Epidermal melanocyte (primary cell): Measurements from ENCODE around the gene HERC4.
A peak's percentile ranks its signal among the peaks of the same experiment; 100 is the strongest.
"Not testable (repeated sequence)": the region's sequence is repeated elsewhere in the genome, so short reads cannot be mapped to it uniquely, and the experiment has no call there.

Experiments used
- DNase-seq: peaks from one replicate; pipeline ENCODE4 v3.0.0; 2011; ENCODE audit warnings: low spot score; ENCODE audit not compliant: insufficient read length

HERC4 gene

DNA sequence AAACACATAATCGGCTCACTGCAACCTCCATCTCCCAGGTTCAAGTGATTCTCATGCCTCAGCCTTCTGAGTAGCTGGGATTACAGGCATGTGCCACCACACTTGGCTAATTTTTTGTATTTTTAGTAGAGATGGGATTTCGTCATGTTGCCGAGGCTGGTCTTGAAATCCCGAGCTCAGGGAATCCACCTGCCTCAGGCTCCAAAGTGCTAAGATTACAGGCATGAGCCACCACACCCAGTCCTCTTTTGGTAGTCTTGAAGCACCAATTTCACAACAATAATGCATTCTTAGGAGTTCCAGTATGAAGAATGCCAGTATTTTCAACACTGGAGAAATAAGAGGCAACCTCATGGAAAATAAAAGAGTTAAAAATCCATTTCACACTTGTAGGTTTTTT lies 109.0 kb downstream of the HERC4 start:
- not testable (repeated sequence) for DNase-seq

DNA sequence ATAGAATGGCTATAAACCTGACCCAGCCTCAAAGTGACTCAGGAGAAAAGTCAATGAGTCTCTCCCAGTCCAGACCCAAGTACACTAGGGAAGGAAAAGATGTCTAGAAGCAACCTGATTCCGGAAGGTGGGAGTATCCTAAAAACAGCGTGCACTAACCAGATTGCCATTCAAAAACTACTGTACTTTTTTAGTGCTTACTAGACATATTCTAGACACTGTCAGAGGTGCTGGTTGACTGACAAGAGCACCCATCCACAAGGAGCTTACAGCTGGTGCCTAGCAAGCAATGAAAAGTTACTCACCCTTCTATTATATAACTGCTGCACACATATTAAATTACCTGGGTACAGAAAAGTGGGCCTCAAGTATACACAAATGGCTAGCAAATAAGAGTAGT lies 109.6 kb downstream of the HERC4 start:
- DNase-seq: no peak

DNA sequence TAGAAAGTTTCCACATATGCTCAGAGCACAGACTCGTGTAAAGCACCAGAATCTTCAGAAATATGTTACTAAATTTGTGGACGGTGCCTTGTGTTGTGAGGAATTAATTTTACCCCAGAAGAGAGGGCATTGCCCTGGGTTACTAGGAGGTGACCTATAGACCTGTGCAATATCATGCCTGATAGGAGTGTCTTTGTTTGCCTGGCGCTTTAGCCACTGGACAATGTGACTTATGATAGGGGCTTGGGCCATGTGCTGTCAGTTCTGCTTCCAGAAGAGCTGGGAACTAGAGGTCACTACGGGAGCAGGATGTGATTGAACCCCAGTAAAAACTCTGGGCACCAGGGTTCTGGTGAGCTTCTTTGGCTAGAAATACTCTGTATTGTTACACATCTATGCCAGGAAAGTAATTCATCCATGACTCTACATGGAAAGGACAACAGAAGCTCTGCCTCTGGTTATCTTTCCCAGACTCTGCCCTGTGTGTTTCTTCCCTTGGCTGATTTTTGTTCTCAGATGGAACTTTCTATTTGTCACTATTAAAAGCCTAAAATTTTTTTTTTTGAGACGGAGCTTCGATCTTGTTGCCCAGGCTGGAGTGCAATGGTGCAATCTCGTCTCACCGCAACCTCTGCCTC lies 115.1 kb downstream of the HERC4 start:
- DNase-seq: no peak

- no peak for DNase-seq
Measured at GRCh38 chr10:67955614-67956013, 119.5 kb downstream of the HERC4 start.

DNA sequence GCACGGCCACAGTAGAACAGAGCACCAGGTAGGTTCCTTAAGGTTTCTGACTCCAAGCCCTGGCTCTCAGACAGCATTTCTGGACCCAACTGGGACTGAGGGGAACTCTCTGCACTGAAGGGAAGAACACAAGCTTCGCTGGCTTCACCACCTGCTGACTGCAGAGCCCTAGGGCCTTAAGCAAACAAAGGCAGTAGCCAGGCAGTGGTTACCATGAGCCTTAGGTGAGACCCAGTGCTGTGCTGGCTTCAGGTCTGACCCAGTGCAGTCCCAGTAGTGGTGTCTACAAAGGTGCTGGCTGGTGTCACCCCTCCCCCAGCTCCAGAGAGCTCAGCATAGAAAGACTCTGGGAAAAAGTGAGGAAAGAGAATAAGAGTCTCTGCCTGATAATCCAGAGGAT lies 131.2 kb downstream of the HERC4 start:
- no peak for DNase-seq

GRCh38 chr10:67936416-67936815 lies 138.7 kb downstream of the HERC4 start:
- no peak for DNase-seq

DNA sequence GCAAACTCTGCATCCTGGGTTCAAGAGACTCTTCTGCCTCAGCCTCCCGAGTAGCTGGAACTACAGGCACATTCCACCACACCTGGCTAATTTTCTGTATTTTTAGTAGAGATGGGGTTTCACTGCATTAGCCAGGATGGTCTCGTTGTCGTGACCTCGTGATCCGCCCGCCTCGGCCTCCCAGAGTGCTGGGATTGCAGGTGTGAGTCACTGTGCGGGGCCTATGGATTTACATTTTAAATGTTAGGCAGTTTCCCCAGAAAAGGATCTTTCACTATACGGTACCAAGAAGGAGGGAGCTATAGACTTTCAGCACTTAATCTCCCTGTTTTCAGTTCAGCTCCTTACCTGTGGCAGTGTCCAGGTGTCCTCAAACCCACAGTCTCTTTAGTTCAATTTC lies 139.9 kb downstream of the HERC4 start:
- no peak for DNase-seq

DNA sequence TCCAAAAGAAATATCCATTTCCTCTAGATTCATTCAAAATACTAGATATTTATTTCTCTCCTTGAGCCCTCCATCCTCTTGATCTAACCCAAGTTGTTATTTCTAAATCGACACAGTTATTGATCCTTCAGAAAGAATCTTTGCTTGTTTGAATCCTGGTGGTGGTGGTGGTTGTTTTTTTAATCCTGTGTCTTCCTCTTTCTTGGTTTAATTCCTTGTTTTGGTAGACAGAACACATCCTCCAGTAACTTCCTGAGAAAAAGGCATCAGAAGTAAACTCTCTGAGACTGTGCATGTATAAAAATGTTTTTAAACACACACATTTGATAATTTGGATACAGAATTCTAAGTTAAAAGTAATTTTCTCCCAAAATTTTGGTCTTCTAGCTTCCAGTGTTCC lies 140.7 kb downstream of the HERC4 start:
- DNase-seq: no peak

GRCh38 chr10:67933199-67933598 lies 141.9 kb downstream of the HERC4 start:
- DNase-seq: no peak

- DNase-seq: no peak
Measured at GRCh38 chr10:67926951-67927350, 148.1 kb downstream of the HERC4 start.

- DNase-seq: no peak
Measured at GRCh38 chr10:67925449-67926005, 149.6 kb downstream of the HERC4 start.

GRCh38 chr10:67924136-67924535 lies 150.9 kb downstream of the HERC4 start:
- no peak for DNase-seq

GRCh38 chr10:67923551-67923950 lies 151.5 kb downstream of the HERC4 start:
- DNase-seq: no peak

GRCh38 chr10:67921065-67921464 lies 154.0 kb downstream of the HERC4 start:
- no peak for DNase-seq

DNA sequence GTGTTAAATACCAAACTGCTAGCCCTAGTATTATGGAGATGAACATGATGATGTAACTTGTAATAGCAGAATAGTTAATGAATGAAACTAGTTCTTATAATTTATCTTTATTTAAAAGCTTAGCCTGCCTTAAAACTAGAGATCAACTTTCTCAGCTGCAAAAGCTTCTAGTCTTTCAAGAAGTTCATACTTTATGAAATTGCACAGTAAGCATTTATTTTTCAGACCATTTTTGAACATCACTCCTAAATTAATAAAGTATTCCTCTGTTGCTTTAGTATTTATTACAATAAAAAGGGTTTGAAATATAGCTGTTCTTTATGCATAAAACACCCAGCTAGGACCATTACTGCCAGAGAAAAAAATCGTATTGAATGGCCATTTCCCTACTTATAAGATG lies 157.4 kb downstream of the HERC4 start:
- no peak for DNase-seq

DNA sequence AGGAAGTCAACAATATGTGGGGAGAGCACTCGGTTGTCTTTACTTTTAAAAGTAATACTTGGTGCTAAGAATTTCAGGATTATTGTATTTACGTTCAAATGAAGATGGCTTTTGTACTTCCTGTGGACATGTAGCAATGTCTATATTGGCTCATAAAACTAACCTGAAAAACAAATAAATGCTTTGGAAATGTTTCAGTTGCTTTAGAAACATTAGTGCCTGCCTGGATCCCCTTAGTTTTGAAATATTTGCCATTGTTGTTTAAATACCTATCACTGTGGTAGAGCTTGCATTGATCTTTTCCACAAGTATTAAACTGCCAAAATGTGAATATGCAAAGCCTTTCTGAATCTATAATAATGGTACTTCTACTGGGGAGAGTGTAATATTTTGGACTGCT lies 157.9 kb downstream of the HERC4 start:
- no peak for DNase-seq

- no peak for DNase-seq
Measured at GRCh38 chr10:67914777-67915340, 160.2 kb downstream of the HERC4 start.

DNA sequence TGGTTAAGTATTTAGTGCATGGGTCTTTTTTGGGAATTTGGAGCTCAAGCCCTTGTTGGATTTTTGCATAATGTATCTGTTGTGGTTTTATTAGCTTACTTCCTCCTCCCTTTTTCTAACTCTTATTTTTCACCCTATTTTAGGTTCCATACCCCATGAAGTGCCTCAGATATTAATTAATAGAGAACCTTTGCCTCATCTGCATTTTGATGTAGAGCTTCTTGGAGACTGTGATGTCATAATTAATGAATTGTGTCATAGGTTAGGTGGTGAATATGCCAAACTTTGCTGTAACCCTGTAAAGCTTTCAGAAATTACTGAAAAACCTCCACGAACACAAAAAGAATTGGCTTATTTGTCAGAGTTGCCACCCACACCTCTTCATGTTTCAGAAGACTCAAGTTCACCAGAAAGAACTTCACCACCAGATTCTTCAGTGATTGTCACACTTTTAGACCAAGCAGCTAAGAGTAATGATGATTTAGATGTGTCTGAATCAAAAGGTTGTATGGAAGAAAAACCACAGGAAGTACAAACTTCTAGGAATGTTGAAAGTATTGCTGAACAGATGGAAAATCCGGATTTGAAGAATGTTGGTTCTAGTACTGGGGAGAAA lies 162.6 kb downstream of the HERC4 start:
- no peak for DNase-seq

DNA sequence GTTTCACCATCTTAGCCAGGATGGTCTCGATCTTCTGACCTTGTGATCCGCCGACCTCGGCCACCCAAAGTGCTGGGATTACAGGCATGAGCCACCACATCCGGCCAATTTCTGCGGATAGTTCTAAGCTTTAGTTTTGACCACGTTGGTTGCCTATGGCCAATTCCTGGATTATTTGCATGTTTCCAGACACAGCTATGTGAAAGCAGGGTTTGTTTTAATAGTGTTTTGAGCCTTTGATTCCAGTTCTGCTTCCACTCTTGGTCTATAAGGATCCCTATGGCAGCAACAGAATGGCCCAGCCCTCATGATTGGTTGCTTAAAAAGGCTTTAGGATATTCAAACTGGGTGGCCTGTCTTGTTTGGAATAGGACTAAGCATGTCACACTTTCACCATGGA lies 171.5 kb downstream of the HERC4 start:
- DNase-seq: peak; percentile 18

- DNase-seq: no peak
Measured at GRCh38 chr10:67893637-67894036, 181.4 kb downstream of the HERC4 start.

GRCh38 chr10:67884842-67885670 lies 190.0 kb downstream of the HERC4 start:
- peak; percentile 56 for DNase-seq

DNA sequence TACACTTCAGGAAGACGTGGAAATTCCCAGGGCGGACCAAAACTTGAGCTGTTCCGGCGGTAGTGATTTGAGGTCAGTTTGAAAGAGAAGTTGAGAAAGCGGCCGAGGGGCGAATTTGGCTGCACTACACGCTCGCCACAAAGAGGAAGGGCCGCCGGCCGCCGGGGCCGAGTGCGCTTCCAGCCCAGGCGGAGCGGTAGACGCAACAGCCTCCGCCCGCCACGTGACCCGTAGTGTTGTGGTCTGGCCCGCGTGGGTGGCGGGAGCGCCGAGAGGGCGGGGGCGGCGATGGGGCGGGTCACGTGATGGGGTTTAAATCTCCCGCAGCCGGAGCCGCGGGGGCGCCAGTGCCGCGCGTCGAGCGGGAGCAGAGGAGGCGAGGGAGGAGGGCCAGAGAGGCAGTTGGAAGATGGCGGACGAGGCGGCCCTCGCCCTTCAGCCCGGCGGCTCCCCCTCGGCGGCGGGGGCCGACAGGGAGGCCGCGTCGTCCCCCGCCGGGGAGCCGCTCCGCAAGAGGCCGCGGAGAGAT lies 190.7 kb downstream of the HERC4 start, which contains the start of gene SIRT1:
SIRT1 (plus strand) TSS at position 344 of the 529 bp plus-strand sequence; CDS start at position 410, 66 bp downstream.
- peak; percentile 85 for DNase-seq
